NCI-H526 treated with DMSO at 0.1 percent for 48 hours (cell line): ENCODE measurements around the gene ABLIM1.

ENCODE experiments used
- DNase-seq: peaks from one replicate; lab custom pipeline; 2025; lab: John Stamatoyannopoulos, UW

ABLIM1 gene

DNA sequence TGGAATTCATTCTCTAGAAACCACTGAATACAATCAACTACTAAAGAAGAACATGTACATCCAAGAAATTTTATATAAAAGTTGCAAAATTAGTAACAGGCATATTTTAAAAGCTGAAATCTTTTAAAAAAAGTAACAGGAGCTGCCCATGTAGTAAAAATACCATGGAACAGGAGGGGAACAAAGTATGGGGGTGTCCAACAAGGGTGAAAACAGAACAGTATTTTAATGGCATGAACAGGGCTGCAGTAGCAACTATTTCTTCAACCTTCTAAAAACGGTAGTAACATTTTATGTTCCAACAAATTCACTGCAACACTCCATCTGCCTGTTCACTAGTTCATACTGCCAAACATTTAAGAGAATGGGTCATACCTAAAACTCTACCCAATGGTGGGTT, 77.0 kb downstream of the ABLIM1 start:
- no peak for DNase-seq

DNA sequence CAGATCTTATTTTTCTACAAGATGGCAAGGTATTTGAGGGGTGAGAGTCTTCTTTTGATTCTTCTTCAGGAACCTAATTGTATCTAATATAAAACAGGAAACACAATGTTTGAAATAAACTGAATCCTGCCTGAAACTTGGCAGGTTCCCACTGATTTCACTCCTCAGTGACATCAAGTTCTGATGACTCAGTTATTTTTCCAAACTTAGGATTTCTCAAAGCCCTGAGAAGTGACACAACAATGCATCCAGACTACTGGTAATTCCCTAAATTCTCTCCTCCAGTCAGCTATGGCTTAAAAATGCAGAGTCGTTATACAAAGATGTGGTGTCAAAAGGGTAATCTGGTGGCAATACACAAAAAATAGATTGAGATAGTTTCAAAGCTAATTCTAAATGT, 80.9 kb downstream of the ABLIM1 start:
- DNase-seq: no peak

DNA sequence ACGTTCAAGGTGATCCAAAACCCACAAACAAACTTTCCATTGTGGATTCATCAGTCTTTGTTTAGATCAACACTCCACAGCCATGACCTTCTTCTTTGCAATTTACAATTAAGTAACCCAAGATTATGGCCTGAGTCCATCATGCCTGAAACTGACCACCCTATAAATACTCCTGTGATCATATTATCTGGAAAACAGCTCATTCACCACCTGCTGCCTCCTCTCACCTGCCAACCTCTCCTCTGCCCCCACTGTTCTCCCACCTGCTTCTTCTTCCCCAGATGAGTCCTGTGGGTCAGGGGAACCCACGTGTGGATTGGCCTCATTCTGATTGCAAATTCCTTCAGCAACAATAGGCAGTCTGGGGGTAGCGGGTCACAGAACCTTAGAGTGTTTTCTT, 81.4 kb downstream of the ABLIM1 start:
- no peak for DNase-seq

DNA sequence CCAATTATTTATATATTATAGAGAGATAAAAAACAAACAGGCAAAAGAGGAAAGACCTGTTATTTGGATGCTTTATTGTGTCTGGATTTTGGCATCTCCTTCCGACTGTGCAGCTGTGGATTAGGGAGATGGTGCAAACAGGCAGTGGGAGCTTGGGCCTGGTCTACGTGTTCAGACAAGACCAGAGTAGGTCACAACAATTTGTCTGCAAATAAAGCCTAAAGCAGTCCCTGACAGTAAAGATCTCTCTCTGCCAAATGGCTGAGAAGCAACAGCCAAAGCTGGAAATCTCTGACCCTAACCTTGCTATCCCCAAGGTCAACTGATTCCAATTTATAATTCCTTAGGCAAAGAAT, 82.0 kb downstream of the ABLIM1 start:
- DNase-seq: no peak

DNA sequence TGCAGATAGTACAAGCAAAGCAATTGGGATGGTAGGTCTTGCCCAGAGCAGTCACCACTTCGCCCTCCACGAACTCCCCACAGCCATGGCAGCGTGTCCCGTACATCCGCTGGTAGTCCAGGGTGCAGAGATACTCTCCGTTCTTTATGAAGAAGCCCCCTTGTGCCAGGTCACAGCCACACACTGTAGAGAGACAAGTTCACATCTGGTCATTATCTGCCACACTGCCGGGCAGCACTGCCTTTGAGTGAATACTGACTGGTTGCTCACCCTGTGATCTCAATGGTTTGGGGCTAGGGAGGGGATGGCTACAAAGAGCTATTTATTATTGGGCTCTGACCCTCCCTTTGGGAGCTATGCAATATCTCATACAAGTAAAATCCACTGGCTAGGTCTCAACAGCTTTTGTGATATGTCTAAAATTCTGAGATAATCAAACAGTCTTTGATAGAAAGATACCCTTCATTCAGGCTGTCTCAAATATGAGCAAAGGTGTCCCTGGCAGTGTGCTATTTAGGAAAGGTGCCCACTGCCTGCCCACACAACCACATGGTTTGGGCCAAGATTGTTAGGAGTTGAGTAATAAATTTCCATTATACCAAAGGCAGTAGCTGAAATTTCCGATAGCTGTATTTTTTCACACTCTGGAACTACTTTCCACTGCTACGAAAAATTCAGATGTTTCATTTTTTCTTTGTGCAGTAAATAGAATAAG, 82.5 kb downstream of the ABLIM1 start:
- no peak for DNase-seq

DNA sequence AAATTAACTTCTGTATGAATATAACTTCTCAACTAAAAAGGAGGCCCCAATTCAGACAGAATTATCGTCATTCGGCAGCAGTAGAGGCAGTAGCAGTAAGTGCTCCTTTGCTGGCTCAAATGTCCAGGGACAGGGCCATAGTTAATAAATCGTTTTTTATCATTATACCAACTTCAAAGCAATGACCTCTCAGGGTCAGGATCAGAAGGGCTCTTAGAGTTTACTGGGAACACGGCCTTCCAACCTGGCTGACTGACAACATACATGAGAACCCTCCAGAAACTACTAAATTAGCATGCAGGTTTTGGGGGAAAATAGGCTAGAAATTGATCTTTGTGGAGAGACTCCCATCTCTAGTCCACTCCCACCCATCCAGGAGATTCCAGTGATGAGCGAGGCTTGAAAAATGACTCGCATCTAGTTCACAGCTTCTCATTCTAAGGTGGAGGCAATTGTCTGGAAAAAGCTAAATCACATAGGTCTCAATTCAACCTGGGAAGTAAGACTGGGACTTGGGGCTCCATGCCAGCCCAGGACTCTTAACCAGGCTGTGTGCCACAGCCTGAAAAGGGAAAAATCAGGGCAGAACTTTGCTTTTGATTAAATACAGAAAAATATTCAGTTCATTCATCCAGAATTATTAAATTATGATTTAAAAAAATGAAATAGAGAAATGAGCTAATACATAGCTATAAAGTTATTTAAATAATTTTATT, 84.6 kb downstream of the ABLIM1 start:
- no peak for DNase-seq

DNA sequence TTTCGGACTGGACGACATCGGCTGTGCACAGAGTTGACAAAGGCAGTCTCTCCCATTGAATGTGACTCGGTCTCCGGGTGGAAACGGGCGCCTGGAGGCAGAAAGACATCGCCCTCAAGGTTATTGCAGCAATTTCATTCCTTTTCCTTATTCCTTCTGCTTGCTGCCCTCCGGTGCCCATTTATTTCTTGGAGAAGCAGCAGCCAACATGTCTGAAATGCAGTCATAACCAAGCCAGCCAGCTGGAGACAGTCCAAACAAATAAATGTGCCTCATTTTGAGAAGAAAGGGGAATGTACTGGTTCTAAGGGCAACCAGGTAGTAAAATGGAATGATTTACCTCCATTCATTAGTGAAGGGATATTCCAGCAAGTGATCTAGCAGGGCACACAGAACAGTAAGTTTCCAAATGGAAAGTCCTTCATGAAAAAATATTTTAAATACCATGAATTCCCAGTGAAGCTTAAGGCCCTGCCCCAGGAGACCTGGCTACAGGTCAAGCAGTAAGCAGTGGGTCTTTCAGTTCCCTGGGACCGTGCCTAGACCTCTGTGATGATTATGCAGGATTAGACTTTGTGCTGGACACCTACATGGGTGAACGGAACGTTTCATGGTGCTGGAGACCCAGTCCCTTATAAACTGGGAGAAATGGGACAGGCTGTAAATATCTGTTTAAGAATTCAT, 86.6 kb downstream of the ABLIM1 start:
- no peak for DNase-seq

DNA sequence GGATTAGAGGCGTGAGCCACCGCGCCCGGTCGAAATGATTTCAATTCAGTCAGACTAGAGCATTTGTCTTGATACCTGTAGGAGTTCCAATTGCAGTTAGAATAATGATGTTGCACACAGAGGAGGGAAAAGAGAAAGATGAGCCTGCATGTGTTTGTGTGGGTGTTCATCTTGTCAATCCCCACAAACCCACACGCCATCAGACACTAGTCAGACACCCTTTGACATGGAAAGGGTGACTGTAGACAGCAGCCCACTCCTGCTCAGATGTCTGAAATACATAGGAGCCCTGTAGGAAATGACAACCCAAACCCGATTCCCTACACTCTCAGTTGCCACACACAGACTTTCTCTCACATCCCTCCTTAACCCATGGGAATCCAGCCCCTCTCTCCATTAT, 92.0 kb downstream of the ABLIM1 start:
- DNase-seq: no peak

DNA sequence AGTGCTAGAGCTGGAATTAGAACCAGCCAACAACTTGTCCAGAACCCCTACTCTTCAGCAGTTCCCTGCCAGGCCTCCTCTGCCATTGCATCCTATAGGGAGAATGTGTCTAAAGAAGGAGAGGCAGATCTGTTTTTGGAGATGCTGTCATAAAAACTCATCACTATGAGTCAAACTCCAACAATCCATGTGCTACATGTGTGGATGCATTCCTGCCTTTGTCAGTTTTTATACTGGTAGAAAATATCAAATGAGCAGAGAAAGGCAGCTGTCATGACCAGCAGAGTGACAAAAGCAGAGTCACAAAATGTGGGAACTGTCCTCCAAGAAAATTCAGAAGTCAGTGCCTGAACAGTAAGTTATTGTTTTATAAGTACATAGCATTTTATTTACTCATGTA, 93.0 kb downstream of the ABLIM1 start:
- no peak for DNase-seq

DNA sequence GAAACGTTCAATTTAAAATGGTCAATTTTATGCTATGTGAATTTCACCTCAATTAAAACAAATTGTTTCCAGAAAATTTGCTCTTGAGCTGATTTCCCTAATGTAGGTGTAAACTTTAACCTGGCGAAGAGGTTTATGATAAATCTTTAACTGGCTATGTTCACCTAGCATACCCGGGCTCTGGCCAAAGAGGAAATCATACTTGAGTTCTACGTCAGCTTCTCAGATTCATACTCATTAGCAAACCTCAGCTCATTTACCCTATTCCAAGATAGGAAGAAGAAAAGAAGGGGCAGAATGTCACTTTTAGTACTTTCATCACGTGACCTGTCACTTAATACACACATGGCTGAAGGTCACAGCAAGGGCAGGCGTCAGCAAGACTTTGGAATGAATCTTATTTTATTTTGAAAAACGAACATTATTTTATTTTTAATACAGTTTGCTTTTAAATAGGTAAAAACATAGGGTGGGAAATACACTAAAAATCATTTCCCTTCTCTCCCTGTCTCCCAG, 97.0 kb downstream of the ABLIM1 start:
- no peak for DNase-seq

DNA sequence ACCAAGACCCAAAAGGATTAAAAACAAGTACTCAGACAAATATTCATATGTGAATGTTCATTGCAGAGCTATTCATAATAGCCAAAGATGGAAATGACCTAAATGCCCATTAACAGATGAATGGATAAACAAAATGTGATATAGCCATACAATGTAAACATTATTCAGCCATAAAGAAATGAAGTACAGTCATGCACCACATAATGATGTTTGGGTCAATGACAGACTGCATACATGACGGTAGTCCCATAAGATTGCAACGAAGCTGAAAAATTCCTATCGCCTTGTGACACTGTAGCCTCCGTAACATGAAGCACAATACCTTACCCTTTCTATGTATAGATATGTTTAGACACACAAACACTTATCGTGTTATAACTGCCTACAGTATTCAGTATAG, 97.9 kb downstream of the ABLIM1 start:
- no peak for DNase-seq

DNA sequence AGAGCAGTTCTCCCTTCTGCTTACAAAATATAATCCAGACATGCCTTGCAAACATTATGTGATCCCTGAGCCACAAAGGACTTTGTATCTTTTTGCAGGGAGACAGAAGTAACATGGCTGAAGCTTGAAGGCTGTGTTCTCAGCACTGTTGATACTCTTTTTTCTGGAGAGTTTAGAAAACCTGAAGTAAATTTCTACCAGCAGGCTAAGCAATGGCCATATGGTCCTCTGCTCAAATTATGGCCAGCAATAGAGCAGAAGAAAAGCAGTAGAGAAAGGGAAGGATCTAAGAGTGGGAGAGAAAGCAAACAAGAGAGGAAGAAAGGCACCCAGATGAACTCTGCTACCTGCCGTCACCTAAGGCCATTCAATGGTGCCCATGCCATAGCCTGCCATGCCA, 98.4 kb downstream of the ABLIM1 start:
- DNase-seq: no peak

DNA sequence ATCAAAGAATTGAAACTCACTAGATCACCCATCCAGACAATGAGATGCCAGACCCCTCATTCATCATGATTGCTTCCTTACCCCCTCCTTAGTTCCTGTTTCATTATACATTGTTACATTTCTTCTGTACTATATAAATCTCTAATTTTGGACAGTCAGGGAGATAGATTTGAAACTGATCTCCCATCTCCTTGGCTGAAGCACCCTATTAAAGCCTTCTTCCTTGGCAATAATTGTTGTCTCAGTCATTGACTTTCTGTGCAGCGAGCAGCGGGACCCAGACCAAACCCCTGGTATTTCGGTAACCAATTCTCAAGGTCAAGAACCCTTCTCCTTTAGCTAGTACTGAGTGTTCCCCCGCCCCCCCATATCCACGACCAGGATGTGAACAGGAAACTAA, 100.2 kb downstream of the ABLIM1 start:
- no peak for DNase-seq

DNA sequence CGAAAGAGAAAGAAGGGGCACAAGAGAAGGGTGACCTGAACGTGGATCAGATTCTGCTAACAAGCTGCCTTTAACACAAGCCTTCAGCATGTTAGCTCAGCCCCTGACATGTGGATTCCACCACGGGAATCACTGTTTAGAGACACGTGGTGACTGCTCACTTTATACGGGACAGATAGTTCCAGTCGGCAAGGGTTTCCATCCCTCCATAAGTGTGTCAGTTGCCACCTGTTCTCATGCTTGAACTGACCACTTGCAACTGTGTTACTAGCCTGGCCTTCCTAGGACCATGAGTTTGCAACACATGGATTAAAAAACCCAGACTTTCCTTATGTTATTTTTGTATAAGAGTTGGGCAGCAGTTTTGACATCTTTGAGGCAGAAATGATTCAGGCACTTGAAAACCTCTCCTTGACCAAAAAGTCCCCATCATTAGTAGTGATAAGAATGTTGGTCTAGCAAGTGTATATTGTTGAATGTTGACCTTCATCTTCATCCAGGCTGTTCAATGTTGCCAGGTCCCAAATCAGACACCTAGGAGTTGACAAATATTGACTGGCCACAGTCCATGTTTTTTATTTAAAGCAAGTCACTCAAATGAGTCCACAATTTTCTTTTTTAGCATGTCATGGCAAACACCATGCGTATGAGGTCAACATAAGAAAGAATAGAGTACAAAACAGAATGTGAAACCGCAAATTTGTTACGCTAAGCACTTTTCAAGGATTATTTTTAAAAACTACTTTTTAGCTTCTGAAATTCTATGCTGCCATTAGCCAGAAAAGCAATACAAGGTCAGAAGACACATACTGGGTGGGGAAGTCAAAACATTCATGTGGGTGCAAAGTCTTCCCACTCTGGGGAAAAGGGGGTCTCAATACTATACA, 101.6 kb downstream of the ABLIM1 start:
- no peak for DNase-seq

DNA sequence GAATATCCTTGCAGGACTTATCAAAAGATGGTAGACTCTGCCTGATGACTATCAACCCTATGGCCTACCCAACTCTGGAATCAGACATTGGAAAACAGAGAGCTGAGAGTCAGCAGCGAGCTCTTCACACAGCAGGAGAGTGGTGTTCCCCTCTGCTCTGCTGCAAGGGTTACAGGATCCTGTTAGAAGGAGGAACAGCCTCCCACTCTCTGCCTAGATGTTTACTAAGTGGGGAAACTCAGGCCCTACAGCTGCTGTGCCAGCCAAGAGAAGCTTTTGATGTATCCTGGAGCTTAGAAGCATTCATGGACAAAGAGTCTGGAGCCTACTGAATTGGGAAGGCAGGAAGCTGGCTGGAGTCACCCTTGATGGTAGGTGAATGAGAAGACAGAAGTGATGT, 104.6 kb downstream of the ABLIM1 start:
- DNase-seq: no peak

DNA sequence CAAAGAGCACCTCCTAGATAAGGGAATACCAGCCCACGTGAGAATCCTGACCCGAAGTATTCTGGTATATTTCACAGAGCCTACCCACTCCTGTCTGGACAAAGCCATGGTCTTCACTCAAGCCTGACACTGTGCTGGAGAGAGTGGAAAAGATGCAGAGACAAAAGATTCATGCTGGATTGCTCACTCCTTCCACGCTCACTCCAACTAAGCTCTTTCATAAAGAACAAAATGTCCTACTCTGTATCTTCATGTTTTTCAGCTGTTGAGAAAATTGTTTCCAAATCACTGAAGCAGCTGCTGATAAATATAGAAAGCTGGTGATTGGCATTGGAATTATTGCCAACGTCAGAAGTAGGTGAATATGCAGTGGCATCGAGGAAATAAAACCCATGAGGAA, 106.0 kb downstream of the ABLIM1 start:
- DNase-seq: no peak

DNA sequence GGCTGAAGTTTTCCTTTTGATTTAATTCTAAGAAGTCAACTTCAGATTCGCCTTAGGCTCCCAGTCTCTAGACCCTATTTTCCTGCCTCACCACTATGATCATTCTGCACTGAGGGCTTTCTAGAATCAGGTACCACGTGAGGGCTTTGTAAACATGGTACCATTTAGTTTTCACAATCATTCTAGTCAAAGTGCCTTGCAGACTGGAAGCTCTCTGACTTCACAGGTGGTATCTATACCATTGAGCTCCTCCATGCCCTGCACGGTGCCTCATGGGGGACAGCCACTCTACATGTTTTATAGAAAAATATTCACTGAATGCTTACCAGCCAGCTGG, 106.5 kb downstream of the ABLIM1 start:
- no peak for DNase-seq

DNA sequence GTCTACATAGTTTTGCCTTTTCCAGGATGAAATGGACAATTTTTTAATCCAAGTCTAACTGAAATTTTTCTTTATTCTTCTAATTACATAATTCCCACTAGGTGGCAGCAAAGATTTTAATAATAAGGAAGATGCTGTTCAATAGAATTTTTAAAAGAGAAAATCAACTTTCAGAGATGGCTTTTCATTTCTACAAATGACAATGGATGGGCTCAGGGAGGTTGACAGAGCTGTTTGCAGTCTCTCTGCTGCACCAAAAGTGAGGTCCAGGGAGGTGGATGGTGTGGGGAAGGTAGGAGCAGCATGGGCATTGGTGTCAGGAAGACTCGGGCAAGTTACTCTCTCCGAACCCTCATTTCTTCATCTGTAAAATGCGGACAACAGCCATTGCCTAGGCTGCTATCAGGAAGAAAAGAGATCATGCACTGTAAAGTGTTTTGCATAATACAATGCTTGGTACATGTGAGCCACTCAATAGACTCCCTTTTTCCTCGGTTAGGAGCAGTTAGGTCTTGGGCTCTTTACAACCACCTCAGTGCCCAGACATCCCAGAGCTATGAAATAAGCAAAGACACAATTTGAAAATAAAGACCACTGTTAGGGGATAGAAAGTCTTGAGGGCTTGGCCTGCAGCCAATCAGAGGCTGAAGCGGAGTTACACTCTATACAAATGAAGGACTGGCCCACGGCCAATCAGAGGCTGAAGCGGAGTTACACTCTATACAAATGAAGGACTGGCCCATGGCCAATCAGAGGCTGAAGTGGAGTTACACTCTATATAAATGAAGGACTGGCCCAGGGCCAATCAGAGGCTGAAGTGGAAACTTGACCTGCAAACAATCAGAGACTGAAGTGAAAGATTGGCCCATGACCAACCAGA, 107.1 kb downstream of the ABLIM1 start:
- DNase-seq: no peak

DNA sequence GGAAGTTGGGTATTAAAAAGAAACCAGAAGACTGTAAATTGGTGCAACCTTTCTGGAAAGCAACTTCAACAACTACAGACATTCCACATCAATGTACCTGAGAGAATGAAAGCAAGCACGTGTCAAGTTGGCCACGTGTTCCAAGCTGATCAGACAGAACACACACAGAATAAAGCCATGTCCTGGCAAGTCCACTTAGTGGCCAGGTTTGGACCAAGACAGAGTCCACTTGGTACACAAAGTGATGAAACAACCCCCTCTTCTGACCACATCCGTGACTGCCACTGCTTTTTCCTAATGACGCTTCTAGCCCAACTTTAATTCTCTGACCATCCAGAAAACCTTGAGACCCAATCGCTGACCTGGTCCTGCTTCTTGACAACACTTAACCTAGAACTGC, 109.4 kb downstream of the ABLIM1 start:
- no peak for DNase-seq

DNA sequence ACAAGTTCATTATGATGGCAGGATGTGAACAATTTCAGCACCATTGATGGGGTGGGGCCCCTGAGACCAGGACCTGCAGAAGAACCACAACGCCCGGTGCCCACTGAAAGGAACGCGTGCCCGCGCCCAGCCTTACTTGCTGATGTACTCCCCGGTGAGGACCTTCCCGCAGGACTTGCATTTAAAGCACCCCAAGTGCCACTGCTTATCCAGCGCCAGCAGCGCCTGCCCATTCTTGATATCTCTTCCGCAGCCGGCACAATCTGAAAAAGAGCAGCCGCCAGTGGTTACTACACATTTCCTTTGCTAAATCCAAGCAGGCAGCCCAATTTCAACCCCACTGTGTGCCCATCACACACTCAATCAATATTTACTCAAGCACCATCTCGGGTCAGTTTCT, 110.6 kb downstream of the ABLIM1 start:
- no peak for DNase-seq

DNA sequence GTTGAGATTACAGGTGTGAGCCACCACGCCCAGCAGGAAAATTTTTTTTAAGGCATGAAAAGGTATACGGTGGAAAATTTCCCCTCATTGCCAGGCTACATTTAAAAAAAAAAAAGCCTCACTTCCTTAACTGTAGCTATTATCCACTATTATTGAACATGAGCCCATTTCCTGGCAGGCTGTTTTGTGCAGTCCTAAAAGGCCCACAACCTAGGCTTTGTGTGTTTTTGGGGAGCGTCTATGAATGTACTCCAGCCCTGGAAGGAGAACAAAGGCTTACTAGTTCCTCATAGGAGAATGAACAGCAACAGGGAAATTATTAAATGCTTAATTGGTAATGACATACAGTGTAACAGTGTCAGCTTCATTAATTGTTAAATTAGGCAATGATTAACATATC, 111.0 kb downstream of the ABLIM1 start:
- no peak for DNase-seq
